HepG2 (cell line): ENCODE results near the gene HMCN1. TPM values are rescaled to one million over a fixed set of nuclear protein-coding genes. Genes with fewer than 3 reads are reported as not detected.

Source experiments
- ATAC-seq: fragments of 200-7000 bp; cut with Tn5 transposase; 3 replicates; pipeline ENCODE4 v1.9.1; 2020; ENCODE audit warnings: mild to moderate bottlenecking, moderate library complexity
- BruUV-seq: library from RNA; stranded (reverse); fragments of 400-500 nt; replicated peaks from 2 replicates; lab custom pipeline; 2021; lab: Mats Ljungman, UMichigan
- CTCF ChIA-PET: fragments of 300-600 bp; formaldehyde crosslinking; extraction: SDS; loops from one replicate; lab custom pipeline; 2021; ENCODE audit warnings: low total read pairs, inconsistent platforms, low intra/inter-chr PET ratio; lab: Yijun Ruan, JAX
- POLR2A ChIA-PET: fragments of 350-600 bp; sonication (Branson Sonifier 250); formaldehyde crosslinking; loops from one replicate; lab custom pipeline; 2020; ENCODE audit warnings: antibody characterized with exemption, inconsistent platforms; lab: Yijun Ruan, JAX
- DNase-seq: peaks from one replicate; pipeline ENCODE4 v3.0.0-alpha.2; 2015; ENCODE audit warnings: low spot score
- FAIRE-seq: peaks from 3 replicates; lab custom pipeline; 2011; peaks lifted over from hg19 to GRCh38; lab: Jason Lieb, UNC
- H2AFZ ChIP-seq: one replicate; pipeline ENCODE4 v1.6.1; 2011; ENCODE audit warnings: low read length, inconsistent platforms
- H3K27ac ChIP-seq: fragments of 300-600 bp; 3 replicates; pipeline ENCODE4 v1.8.0; 2011; ENCODE audit warnings: mixed run types, mild to moderate bottlenecking, mixed read lengths, low read length, inconsistent platforms; ENCODE audit not compliant: insufficient read depth; ENCODE audit errors: extremely low read length
- H3K27me3 ChIP-seq, 2 experiments: fragments of 200-600 bp in 1 of 2; 2 replicates in 1 of 2; 3 replicates in 1 of 2; pipeline versions ENCODE4 v1.6.0 to v1.8.0; 2011; ENCODE audit warnings: low read length in 2 of 2, mild to moderate bottlenecking in 2 of 2, moderate library complexity in 2 of 2, inconsistent platforms in 1 of 2; ENCODE audit not compliant: insufficient read depth in 2 of 2, control insufficient read depth in 1 of 2
- H3K36me3 ChIP-seq, 2 experiments: fragments of 200-600 bp in 1 of 2; replicated peaks in 1 of 2; 2 replicates in 1 of 2; 3 replicates in 1 of 2; pipeline versions ENCODE4 v1.5.1 to v1.8.0; 2011; ENCODE audit warnings: low read length in 2 of 2, inconsistent platforms in 1 of 2; ENCODE audit not compliant: insufficient read depth in 2 of 2, control insufficient read depth in 1 of 2
- H3K4me1 ChIP-seq: 2 replicates; pipeline ENCODE4 v1.5.1; 2012; ENCODE audit warnings: low read length, inconsistent platforms; ENCODE audit not compliant: insufficient read depth
- H3K4me2 ChIP-seq: 2 replicates; pipeline ENCODE4 v1.6.0; 2011; ENCODE audit warnings: low read depth, low read length, inconsistent platforms
- H3K4me3 ChIP-seq, 3 experiments: fragments of 200-600 bp in 1 of 3; sonication (generic), shearing (Covaris generic) in 1 of 3; replicated peaks in 1 of 3; 2 replicates each; pipeline ENCODE4 v1.5.1; 2011 to 2016; ENCODE audit warnings: low read length in 3 of 3, inconsistent platforms in 2 of 3, low read depth in 2 of 3, mild to moderate bottlenecking in 2 of 3, control low read depth in 1 of 3, mixed read lengths in 1 of 3; ENCODE audit not compliant: insufficient read depth in 1 of 3
- H3K79me2 ChIP-seq: one replicate; pipeline ENCODE4 v1.6.1; 2011; ENCODE audit warnings: low read length, inconsistent platforms; ENCODE audit not compliant: insufficient read depth
- H3K9ac ChIP-seq: 2 replicates; pipeline ENCODE4 v1.6.0; 2011; ENCODE audit warnings: mild to moderate bottlenecking, low read depth, low read length, inconsistent platforms; ENCODE audit not compliant: insufficient read depth
- H3K9me3 ChIP-seq: 2 replicates; pipeline ENCODE4 v1.5.1; 2012; ENCODE audit warnings: mild to moderate bottlenecking, low read length
- H4K20me1 ChIP-seq: 2 replicates; pipeline ENCODE4 v1.6.0; 2011; ENCODE audit warnings: inconsistent platforms, mild to moderate bottlenecking, low read length, moderate library complexity; ENCODE audit not compliant: insufficient read depth
- EHMT2 ChIP-seq: fragments of 200-600 bp; sonication (generic); IDR thresholded peaks from 2 replicates; pipeline ENCODE4 v1.7.0; 2017; ENCODE audit warnings: antibody characterized with exemption, low read depth, low read length, borderline replicate concordance
- HIVEP1 ChIP-seq: sonication (generic); formaldehyde crosslinking; IDR thresholded peaks from 2 replicates; pipeline ENCODE4 v1.4.0; 2020; ENCODE audit warnings: mild to moderate bottlenecking, missing genetic modification reagents
- KIAA2018 ChIP-seq: sonication (generic); formaldehyde crosslinking; IDR thresholded peaks from 2 replicates; pipeline ENCODE4 v1.5.0; 2020; ENCODE audit warnings: mild to moderate bottlenecking, missing genetic modification reagents, borderline replicate concordance
- KLF11 ChIP-seq: IDR thresholded peaks from 2 replicates; pipeline ENCODE4 v1.6.1; 2016; ENCODE audit warnings: missing compliant biosample characterization
- PTBP1 ChIP-seq: fragments of 200-400 bp; formaldehyde crosslinking; IDR thresholded peaks from 2 replicates; pipeline ENCODE4 v1.6.1; 2018; ENCODE audit warnings: low read length, low read depth; ENCODE audit not compliant: poor library complexity, severe bottlenecking
- SALL2 ChIP-seq: sonication (generic); formaldehyde crosslinking; IDR thresholded peaks from 2 replicates; pipeline ENCODE4 v1.8.1; 2023; ENCODE audit warnings: mild to moderate bottlenecking, missing genetic modification reagents, inconsistent platforms
- SMARCC2 ChIP-seq: fragments of 450-650 bp; IDR thresholded peaks from 2 replicates; pipeline ENCODE4 v1.6.1; 2017; ENCODE audit warnings: antibody characterized with exemption, mild to moderate bottlenecking
- SPEN ChIP-seq: sonication (generic); formaldehyde crosslinking; IDR thresholded peaks from 2 replicates; pipeline ENCODE4 v1.5.1; 2020; ENCODE audit warnings: low read depth, mild to moderate bottlenecking, missing genetic modification reagents
- THYN1 ChIP-seq: sonication (generic); formaldehyde crosslinking; IDR thresholded peaks from 2 replicates; pipeline ENCODE4 v1.8.1; 2023; ENCODE audit warnings: low read depth, mild to moderate bottlenecking, moderate library complexity, missing genetic modification reagents, borderline replicate concordance
- ZNF143 ChIP-seq: sonication (generic); formaldehyde crosslinking; IDR thresholded peaks from 2 replicates; pipeline ENCODE4 v1.4.0; 2020; ENCODE audit warnings: missing genetic modification reagents
- ZNF256 ChIP-seq: sonication (generic); formaldehyde crosslinking; conservative IDR thresholded peaks from 2 replicates; pipeline ENCODE4 v1.4.0; 2020; ENCODE audit warnings: missing genetic modification reagents
- ZNF451 ChIP-seq: sonication (generic); formaldehyde crosslinking; IDR thresholded peaks from 2 replicates; pipeline ENCODE4 v1.5.0; 2020; ENCODE audit warnings: mild to moderate bottlenecking, missing genetic modification reagents
- ZNF891 ChIP-seq: sonication (generic); formaldehyde crosslinking; IDR thresholded peaks from 2 replicates; pipeline ENCODE4 v1.5.0; 2020; ENCODE audit warnings: mild to moderate bottlenecking, missing genetic modification reagents
- in situ Hi-C: cut with HindIII; loops from 2 replicates; pipeline ENCODE4 v1.10.0; 2017; ENCODE audit warnings: low pct_unique_long_range_greater_than_20kb; ENCODE audit not compliant: extremely low pct_ligation_motif_present
- intact Hi-C: fragments of 100-400 bp; cut with micrococcal nuclease; formaldehyde crosslinking; loops from one replicate; pipeline ENCODE4 v1.10.0; 2022; ENCODE audit not compliant: unreplicated experiment
- polyA plus RNA-seq, 8 experiments: library from polyadenylated mRNA; depleted of rRNA in 3 of 8; stranded (reverse) in 7 of 8; unstranded in 1 of 8; fragments of >200 nt; fragmentation: Illumina TruSeq in 4 of 8; extraction: Trizol in 4 of 8; gene quantifications; 2 replicates each; pipeline versions ENCODE4 v1.2.1 to v1.2.3, GENCODE V29; 2011 to 2016; ENCODE audit warnings: low read depth in 4 of 8, missing spikeins in 1 of 8, mixed read lengths in 1 of 8; ENCODE audit not compliant: insufficient read depth in 1 of 8
- total RNA-seq, 5 experiments: library from RNA; depleted of rRNA; stranded (reverse); fragments of >200 nt; fragmentation: Illumina TruSeq; extraction: Trizol; gene quantifications; 2 replicates each; pipeline ENCODE4 v1.2.3, GENCODE V29; 2016; ENCODE audit warnings: low read depth in 1 of 5
- TF ChIP-seq, protein P1 (sequence below): sonication (generic); formaldehyde crosslinking; IDR thresholded peaks from 2 replicates; pipeline ENCODE4 v1.9.0; 2021; ENCODE audit warnings: missing genetic modification reagents, mild to moderate bottlenecking, borderline replicate concordance

The HMCN1 gene
- total and polyA plus RNA-seq, 2 of the 13 experiments (the other 11 are each of a cell fraction or from before 2014, with no cell fraction given): 0.03 TPM; not detected in 1

DNA sequence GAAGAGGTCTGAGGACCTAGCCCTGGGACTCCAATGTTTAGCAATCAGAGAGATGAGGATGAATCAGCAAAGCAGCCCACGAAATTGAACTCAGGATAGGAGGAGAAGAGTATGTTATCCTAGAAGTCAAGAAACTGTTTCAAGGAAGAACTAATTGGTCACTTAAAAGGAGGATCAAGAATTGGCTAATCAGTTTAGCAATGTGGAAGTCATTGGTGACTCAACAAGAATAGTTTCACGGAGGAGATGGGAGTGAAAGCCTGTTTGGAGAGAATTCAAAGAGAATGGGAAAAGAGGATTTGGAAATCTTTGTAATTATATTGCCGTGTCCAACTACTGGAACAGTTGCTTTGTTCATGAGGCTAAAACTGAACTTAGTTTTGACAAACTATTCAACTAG lies 7.4 kb downstream of the HMCN1 start (continued):
- TF ChIP-seq KIAA2018 (CRISPR knock-in tag) (no peak), HIVEP1 (no peak), ZNF891 (CRISPR knock-in tag) (no peak), SMARCC2 (no peak)

DNA sequence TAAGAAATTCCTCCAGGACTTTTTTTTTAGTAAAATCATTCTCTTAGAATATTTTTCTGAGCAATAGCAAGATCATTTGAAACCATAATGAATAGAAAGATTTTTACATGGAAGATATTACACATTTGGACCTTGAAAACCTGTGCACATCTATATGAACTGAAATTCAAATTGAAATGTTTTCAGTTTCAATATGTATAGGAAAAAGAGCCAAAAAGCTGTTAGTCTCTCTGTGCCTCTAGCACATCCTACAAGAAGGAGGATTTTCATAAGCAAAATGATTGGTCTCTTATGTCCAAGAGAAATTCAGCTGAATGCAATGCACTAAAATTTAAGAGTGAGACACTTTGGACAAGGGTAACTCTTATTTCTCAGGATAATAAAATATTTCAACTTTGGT lies 8.2 kb downstream of the HMCN1 start:
- Histone ChIP-seq H4K20me1 (no peaks in the 10 kb centered on the region), H3K9ac (no peak overlapping the region), H3K9me3 (0 out of 2 replicates have a peak, but pooled peaks cover 5% of the 10 kb centered on the region), H3K27me3 (no peaks in the 10 kb centered on the region), H2AFZ (no peak overlapping the region), H3K36me3 (no peaks in the 10 kb centered on the region), H3K4me1 (no peaks in the 10 kb centered on the region), H3K4me2 (no peak overlapping the region), H3K27ac (no peak overlapping the region), H3K4me3 (no peak overlapping the region), H3K79me2 (no peaks in the 10 kb centered on the region)
- no TSS peak for BruUV-seq
- in situ Hi-C loops: no loop called here
- DNase-seq: no peak
- TF ChIP-seq ZNF451 (CRISPR knock-in tag): no peak
- no peak for TF ChIP-seq PTBP1
- no peak for TF ChIP-seq ZNF256 (CRISPR knock-in tag)
- TF ChIP-seq THYN1 (CRISPR knock-in tag): no peak
- no peak for TF ChIP-seq SALL2 (CRISPR knock-in tag)
- TF ChIP-seq ZNF143: no peak
- TF ChIP-seq, protein P1, sequence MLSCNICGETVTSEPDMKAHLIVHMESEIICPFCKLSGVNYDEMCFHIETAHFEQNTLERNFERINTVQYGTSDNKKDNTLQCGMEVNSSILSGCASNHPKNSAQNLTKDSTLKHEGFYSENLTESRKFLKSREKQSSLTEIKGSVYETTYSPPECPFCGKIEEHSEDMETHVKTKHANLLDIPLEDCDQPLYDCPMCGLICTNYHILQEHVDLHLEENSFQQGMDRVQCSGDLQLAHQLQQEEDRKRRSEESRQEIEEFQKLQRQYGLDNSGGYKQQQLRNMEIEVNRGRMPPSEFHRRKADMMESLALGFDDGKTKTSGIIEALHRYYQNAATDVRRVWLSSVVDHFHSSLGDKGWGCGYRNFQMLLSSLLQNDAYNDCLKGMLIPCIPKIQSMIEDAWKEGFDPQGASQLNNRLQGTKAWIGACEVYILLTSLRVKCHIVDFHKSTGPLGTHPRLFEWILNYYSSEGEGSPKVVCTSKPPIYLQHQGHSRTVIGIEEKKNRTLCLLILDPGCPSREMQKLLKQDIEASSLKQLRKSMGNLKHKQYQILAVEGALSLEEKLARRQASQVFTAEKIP (CRISPR knock-in tag): no peak
- no peak for TF ChIP-seq EHMT2
- TF ChIP-seq KLF11: no peak
- no peak for TF ChIP-seq SPEN (CRISPR knock-in tag)
- no peak for ATAC-seq
- intact Hi-C loops: no loop called here
- CTCF ChIA-PET: no interaction called here
- no peak for FAIRE-seq
- POLR2A ChIA-PET: no interaction called here
